Measurements from ENCODE around the gene S1PR4.

The S1PR4 gene

GRCh38 chr19:3175781-3176714 lies 2.5 kb upstream of the S1PR4 start:
- no peak for TF ChIP-seq CTCF (IDR thresholded peaks at IDR 0.05)
- Histone ChIP-seq H3K4me3 (no peak overlapping the region), H3K27ac (peak overlapping the region in 1 of 2 donors; percentile 25)
- peak; percentile 46 for DNase-seq (ENCODE audit: low spot score)

- peak overlapping the region in 1 of 2 donors; percentile 25 for H3K27ac ChIP-seq
Measured at GRCh38 chr19:3176715-3177501, 1.7 kb upstream of the S1PR4 start.

GRCh38 chr19:3178973-3179738 lies 587 bp downstream of the S1PR4 start:
- Histone ChIP-seq H3K4me3 (peak overlapping the region; percentile 40), H3K27ac (peak overlapping the region in 1 of 2 donors; percentile 56)
- DNase-seq (ENCODE audit: low spot score) = no peak
- TF ChIP-seq CTCF (IDR thresholded peaks at IDR 0.05) = no peak

More at GRCh38 chr19:3176715-3177501, 1.7 kb upstream of the S1PR4 start:
- H3K4me3 ChIP-seq = no peak overlapping the region
- no peak for TF ChIP-seq CTCF (IDR thresholded peaks at IDR 0.05)
- no peak for DNase-seq (ENCODE audit: low spot score)

- no peak for DNase-seq (ENCODE audit: low spot score)
- TF ChIP-seq CTCF (IDR thresholded peaks at IDR 0.05) = no peak
- H3K4me3 ChIP-seq = peak overlapping the region; percentile 40
- H3K27ac ChIP-seq = peak overlapping the region in 1 of 2 donors; percentile 56
Measured at GRCh38 chr19:3179739-3180293, 1.2 kb downstream of the S1PR4 start.

GRCh38 chr19:3183721-3184641 lies 5.4 kb downstream of the S1PR4 start:
- DNase-seq (ENCODE audit: low spot score) = no peak
- no peak overlapping the region for H3K4me3 ChIP-seq
- TF ChIP-seq CTCF (IDR thresholded peaks at IDR 0.05) = no peak
- no peak overlapping the region for H3K27ac ChIP-seq
